Measurements from ENCODE around the gene EXTL1.
"Not testable (repeated sequence)": the region's sequence is repeated elsewhere in the genome, so short reads cannot be mapped to it uniquely, and the experiment has no call there.

Gene EXTL1, protein sequence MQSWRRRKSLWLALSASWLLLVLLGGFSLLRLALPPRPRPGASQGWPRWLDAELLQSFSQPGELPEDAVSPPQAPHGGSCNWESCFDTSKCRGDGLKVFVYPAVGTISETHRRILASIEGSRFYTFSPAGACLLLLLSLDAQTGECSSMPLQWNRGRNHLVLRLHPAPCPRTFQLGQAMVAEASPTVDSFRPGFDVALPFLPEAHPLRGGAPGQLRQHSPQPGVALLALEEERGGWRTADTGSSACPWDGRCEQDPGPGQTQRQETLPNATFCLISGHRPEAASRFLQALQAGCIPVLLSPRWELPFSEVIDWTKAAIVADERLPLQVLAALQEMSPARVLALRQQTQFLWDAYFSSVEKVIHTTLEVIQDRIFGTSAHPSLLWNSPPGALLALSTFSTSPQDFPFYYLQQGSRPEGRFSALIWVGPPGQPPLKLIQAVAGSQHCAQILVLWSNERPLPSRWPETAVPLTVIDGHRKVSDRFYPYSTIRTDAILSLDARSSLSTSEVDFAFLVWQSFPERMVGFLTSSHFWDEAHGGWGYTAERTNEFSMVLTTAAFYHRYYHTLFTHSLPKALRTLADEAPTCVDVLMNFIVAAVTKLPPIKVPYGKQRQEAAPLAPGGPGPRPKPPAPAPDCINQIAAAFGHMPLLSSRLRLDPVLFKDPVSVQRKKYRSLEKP

DNA sequence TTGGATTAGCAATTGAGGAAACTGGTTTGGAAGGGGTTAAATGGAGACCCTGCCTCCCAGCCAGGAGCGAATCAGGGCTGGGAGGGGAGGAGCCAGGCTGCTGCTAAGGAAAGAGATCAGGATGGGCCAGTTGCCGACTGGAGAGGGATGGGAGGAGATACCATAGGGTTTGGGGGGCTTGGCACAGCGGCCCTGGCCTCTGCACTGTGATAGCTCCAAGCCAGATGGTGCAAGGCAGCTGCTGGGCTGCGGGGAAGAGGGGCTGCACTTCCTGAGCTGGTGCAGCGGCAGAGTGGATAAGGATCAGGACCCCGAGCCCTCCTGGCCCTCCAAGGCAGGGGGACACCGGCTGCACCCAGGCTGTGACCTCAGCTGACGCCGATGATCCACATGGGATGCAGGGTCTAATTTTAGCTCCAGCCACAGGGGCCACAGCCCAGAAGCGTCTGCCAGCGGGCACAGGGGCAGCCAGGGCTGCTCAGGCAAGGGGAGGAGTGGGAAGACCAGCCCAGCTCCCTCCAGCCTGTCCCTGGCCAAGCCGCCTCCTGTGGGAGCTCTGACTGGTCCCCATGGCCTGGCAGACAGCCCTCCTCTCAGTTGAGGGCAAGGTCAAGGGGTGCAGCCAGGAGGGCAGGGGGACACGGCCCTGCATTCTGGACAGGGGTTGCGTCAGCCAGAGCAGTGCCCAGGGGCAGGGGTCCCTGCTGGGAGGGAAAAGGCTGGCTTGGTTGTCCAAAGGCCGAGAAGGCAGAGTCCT is at the start of gene EXTL1:
Gene EXTL1 (plus strand): TSS at position 129 of the 757 bp plus-strand sequence. CDS start 872 bp downstream, outside the sequence.
- DNase-seq (ENCODE audit: low read depth): no peak

DNA sequence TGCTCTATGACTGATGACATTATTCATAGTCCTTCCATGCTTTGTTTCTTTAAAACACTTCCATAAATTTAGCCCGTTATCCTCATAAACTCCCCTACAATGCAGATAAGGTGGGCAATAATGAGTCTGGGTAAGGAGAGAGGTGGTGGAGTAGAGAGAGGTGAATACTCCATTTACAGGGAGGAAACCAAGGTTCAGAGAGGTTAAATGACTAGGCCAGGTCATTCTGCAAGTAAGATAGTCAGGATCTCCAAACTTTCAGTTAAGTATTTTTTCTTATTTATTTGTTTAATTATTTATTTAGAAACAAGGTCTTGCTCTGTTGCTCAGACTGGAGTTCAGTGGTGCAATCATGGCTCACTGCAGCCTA is 49.8 kb upstream of the EXTL1 start:
- no peak for DNase-seq (ENCODE audit: low read depth)

DNA sequence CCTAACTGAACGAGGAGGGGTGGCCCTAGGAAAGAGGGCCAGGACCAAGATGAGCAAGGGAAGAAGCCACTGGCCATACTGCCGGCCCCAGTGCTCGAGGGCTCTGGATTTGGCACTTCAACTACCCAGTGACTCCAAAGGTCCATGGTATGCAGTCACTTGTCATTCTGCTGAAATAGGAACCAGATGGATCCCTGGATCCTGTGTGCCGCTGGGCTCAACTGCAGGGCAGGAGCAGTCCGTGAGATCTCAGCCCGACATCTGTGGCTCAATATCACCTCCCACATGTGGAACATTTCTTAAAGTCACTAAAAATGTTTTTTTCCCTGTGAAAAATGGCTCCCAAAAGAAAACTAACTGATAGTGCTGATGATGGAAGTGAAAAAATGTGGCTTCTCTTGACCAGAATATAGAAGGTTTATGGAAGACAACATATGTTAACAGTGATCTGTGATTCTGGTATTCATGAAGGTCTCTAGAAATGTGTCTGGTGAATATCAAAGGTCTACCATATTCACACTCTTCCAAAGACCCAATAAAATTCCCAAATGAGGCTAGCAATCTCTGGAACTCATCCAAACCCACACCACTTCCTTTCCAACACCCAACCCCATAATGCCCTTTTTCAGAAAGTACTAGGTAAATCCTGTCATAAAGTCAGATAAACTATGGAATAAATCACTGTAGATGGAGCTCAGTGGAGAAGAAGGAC is 47.8 kb upstream of the EXTL1 start:
- DNase-seq (ENCODE audit: low read depth): no peak

DNA sequence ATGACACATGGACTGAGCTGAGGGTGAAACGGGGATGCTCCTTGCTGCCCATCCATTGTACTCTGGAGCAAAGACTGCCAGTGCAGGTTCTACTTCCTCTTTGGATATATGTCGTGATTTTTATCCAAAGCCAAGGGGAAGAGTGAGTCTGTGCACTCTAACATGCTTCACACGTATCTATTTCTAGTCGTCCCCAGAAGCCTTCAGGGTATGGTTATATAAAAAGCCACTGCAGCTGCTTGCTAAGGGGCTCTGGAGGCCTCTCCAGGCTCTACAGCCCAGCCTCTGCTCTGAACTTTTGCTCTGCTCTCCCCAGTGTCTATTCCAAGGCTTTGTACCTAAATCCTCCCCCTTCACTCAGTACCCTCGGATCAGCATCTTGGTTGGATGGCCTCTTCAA is 43.8 kb upstream of the EXTL1 start:
- DNase-seq (ENCODE audit: low read depth): no peak

DNA sequence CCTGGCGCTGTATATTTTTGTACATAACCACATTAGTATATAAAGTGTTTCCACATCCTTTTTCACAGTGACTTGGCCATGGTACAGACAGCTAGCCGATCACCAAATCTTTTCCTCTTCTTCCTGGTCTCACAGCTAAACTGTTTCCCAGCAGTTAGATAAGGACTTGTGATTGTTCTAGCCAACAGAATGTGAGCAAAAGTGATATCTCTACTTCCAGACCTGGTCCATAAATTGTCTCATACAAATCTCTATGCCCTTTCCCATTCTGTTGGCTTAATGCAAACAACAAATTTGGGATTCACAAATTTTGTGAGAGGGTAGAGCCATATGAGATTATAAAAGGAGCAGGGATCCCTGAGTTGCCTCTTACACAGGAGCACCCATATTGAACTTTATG is 43.2 kb upstream of the EXTL1 start:
- no peak for DNase-seq (ENCODE audit: low read depth)

DNA sequence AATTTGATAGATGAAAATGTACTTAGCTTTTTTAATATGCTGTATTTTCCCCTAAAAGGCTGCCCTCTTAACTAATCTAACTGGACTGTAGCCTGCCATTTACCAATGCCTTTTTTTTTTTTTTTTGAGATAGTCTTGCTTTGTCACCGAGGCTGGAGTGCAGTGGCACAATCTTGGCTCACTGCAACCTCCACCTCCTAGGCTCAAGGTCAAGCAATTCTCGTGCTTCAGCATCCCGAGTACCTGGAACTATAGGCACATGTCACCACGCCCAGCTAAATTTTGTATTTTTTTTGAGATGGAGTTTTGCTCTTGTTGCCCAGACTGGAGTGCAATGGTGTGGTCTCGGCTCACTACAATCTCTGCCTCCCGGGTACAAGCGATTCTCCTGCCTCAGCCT is 42.4 kb upstream of the EXTL1 start:
- no peak for DNase-seq (ENCODE audit: low read depth)

DNA sequence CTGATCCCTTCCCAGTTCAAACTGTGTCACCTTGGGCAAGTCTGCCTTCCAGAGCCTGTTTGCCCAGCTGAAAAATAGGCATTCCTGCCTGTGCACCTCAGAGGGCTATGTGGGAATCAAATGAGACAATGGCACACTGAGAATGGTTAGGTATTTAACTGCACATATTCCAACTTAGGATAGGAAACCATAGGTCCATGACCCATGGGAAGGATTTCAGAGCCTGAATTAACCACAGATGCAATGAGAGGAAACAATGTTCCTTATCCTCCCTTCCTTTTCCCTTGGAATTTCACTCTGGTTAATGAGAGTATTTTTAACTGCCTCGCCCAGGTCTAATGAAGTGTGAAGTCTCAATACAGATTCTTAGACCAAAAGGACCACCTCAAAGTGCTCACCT is 36.4 kb upstream of the EXTL1 start:
- DNase-seq (ENCODE audit: low read depth): no peak

DNA sequence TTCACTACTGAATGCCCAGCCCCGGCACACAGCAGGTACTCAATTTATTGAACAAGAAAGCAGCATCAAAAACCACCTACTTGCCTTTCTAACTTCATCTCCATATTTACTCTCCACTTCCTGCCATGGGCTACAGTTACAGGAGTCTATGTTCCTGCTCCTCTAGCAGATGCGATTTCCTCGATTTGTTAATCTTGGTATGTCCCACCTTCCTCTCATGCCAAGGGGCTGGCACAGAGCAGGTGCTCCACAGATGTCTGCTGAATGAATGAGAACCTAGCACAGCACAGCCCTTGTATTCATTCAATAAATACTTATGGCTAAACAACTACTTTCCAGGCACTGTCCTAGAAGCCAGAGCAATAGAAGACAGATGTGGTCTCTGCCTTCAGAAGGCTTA is 35.9 kb upstream of the EXTL1 start:
- DNase-seq (ENCODE audit: low read depth): no peak

DNA sequence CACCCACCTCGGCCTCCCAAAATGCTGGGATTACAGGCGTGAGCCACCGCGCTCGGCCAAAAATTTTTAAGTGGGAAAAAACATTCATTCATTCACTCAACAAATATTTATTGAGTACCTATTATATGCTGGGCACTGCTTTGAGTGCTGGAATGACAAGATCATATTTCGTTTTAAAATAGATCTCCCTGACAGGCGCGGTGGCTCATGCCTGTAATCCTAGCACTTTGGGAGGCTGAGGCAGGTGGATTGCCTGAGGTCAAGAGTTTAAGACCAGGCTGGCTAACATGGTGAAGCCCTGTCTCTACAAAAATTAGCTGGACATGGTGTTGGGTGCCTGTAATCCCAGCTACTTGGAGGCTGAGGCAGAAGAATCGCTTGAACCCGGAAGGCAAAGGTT is 34.8 kb upstream of the EXTL1 start:
- DNase-seq (ENCODE audit: low read depth): not testable (repeated sequence)

DNA sequence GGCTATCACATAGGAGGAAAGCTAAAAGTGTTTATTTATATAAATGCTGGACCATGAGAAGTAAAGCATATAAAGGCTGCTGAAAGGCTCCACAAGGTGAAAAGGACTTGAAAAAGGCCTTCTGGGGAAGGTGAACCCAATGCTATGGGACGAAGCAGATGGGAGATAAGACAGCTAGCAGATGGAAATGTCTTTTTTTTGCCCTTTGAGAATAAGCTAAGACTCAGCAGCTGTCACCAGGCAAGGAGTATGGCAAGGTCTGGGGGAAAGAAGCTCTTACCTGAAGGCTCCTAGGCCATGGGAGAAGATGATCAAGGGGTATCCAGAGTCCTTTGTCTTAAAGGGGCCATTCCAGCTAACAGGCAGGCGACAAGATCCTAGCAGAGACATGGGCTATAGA is 33.6 kb upstream of the EXTL1 start:
- DNase-seq (ENCODE audit: low read depth): no peak

DNA sequence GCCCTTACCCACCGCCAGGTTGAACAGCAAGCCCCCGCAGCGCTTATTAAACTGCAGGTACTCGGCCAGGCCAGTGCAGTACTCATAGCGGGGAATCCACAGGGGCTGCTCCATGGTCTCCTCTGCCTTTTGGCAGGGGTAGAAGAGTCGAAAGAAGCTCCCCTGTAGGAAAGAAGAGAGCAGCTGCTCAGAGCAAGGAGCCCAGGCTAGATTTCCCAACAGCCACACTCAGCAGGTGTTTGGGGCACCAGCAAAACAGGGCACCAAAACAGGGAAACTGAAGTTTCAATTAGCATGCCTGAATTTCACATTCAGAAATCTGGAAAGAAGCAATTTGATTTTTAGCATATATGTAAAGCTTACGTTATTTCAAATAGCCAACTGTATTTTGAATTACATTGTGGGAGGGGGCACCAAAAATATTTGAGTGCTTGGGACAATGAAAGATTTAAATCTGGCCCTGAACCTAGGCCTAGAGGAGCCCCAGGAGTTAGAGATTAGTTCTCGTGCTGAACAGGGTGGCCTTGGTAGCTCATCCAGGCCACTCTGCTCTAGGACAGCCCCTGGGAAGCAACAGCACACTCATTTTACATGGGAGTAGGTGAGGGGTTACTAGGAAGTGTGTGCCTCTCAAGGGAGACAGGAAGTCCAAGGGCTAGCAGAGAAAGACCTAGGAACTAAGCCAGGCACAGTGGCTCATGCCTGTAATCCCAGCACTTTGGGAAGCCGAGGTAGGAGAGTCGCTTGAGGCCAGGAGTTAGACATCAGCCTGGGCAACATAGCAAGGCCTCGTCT is 31.9 kb upstream of the EXTL1 start:
- DNase-seq (ENCODE audit: low read depth): no peak

DNA sequence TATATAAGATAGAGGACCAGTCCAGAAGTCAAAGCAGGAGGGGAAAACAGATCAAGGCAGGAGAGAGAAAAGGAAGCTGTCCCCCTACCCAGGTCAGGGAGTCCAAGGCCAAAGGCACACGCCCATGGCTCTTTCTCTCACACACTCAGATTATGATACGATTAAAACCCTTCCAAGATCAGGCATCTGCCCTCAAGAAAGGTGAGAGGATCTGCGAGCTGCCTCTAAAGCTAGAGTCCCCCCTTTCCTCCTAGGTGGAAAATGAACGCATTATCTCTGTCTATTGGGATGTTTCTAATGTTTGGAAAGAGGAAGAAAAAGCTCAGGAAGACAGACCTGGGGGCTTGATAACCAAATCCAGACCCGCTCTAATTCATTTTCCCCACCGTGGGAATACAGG is 31.3 kb upstream of the EXTL1 start:
- DNase-seq (ENCODE audit: low read depth): no peak

DNA sequence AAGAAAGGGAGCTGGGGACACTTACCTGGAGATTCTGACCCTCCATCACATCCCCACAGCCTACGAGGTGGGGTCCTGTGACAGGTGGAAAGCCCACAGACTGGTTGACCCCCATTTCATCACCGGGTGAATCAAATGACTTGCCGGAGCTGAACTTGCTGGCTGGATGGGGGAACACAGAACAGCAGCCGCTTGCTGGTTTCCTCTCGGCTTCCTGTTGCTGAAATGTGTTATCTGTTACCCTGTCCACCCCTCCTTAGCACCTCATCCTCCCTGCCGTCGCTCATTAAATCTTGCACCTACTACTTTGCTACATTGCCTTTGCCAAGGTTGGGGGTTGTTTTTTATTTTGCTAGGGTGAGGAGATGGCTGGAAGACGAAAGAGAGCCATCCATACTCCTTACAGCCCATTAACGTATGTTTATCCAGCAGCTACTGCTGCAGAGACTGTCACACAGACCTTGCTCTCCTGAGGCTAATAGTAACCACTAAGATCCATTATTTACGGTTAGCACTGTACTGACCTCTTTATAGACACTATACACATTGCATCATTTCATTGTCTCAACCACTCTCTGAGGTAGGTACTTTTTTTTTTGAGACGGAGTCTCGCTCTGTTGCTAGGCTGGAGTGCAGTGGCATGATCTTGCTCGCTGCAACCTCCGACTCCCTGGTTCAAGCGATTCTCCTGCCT is 30.7 kb upstream of the EXTL1 start:
- no peak for DNase-seq (ENCODE audit: low read depth)

DNA sequence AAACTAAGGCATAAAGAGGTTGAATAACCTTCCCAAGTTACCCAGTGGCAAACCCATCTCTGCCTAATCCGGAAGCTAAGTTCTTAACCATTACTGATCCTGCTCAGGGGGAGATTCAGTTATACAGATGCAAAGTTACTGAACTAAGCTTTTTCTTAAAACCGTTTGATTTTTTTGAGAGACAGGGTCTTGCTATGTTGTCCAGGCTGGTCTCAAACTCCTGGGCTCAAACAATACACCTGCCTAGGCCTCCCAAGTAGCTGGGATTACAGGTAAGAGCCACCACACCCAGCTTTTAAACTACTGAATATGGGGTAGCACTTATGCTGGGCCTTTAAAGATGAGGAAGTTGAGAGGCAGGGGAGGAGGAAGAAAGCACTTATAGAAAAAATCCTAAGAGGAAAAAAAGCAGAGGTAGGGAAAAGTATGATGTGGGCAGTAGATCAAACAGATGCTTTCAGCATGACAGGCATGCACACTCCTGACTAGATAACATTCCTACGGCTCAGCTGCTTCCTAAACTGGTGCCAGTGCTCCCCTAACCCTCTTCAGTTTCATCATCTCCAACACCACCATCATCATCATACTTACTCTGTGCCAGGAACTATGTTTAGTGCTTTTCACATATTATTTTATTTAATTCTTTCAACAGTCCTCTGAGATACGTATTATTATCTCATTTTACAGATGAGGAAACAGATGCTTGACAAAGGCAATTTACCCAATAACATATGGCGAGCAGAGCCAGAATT is 29.5 kb upstream of the EXTL1 start:
- DNase-seq (ENCODE audit: low read depth): no peak

DNA sequence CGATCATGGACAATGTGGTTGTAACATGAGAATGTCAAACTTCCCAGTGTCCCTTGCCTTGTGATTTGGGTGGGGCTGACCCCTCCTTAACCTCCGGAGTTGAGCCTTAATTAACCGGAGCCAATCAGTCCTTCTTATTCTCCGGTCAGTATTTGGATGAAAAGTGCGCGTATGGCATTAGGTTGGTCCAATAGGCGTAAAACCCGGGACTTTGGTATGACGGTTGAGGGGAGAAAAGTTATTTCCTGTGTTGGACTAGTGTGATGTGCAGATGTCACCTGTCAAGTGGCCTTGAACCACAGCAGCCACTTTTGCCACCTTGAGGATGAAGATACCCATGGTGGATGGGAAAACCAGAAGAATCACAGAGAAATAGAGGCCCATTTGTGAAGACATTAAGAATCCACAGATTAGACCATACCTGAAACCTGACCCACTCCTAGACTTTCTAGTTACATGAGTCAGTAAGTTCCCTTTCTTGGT is 28.8 kb upstream of the EXTL1 start:
- DNase-seq (ENCODE audit: low read depth): no peak

DNA sequence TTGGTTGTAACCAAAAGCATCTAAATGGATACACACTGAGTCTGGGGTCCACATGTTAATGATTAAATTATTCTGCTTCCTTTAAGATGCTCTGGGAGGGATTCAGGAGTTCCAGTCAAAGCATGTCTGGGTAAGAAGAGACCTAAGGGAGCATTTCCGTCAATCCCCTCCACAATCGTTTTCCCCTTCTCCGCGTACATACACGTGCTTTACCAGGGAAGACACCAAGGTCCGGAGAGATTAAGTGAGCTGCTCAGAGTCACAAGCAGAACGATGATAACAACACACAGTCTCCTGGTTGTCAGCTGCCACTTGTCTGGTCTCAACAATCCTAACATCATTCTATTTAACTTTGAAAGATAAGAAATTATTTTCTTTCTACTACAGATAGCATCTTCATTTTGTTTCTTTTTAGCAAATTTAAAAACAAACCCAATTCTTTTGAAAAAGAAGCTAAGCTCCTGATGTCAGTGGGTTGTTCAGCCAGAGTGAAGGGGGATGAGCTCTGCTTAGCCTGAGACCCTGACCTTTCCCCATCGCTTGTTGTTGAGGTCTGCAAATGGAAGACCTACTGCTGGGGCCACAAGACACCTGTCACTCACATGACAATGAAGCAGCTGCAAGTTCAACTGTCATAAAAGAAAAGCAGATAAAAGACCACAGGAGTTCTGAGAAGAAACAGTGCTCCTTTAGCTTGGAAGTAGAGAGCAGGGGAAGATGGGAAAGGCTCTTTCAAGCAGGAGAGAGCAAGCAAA is 28.2 kb upstream of the EXTL1 start:
- DNase-seq (ENCODE audit: low read depth): no peak

DNA sequence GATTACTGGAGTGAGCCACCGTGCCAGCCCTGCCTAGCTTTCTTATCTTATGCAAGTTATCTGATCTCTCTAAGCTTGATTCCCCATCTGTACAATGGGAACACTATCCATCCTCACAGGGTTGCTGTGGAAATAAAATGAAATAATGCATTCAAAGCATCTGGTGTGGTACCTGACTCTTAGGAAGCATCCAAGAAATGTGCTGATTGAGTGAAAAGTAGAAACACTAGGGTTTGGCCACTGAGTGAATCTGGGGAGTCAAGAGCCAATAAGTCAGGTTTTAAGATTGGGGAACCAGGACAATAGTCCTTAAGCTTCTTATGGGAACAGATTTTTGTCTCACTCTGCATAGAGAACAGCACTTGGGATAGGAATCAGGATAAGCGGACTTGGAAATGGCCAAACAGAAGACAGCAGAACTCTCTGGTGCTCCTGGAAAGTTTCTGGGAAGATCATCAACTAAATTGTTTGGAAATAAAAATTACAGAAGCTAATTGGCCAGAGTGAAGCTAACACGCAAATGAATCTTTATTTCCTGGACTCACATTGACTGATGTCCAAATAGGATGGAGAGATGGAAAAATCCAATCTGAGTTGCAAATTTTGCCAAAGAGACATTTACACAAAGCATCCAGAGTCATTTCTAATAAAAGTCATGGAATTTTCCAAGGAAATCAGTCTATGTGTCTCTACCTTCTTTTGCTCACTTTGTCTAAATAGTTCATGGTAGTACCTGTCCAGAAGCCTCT is 27.0 kb upstream of the EXTL1 start:
- no peak for DNase-seq (ENCODE audit: low read depth)
